Adrenal gland (tissue), 5 donors: ENCODE measurements around the gene ZNF787.

Experiments
- CTCF ChIP-seq, 6 experiments: fragments of 450-650 bp in 4 of 6; fragments of 200-600 bp in 2 of 6; sonication (generic) in 1 of 6; IDR thresholded peaks; 1 replicate in 5 of 6; 2 replicates in 1 of 6; pipeline versions ENCODE4 v1.5.1 to v1.8.0; 2016 to 2021; ENCODE audit warnings: antibody characterized with exemption in 6 of 6, mild to moderate bottlenecking in 2 of 6, moderate library complexity in 1 of 6
- POLR2A ChIP-seq, 2 donors: fragments of 450-650 bp; IDR thresholded peaks; one replicate each; pipeline ENCODE4 v1.6.1; 2017; ENCODE audit warnings: antibody characterized with exemption in 2 of 2, mild to moderate bottlenecking in 2 of 2, moderate library complexity in 1 of 2
- donor health status: DM: no; HTN: no; CAD: no.

GRCh38 chr19:56142087-56142787, 21.1 kb upstream of the ZNF787 start:
- no peak for TF ChIP-seq CTCF (IDR thresholded peaks at IDR 0.05)
- TF ChIP-seq POLR2A (IDR thresholded peaks at IDR 0.05) = no peak
